Lung (tissue), 12 donors: ENCODE results near the gene MAST4. TPM values are rescaled to one million over a fixed set of nuclear protein-coding genes. Genes with fewer than 3 reads are reported as not detected.

ENCODE experiments used
- ATAC-seq: fragments of 200-7000 bp; cut with Tn5 transposase; one replicate; pipeline ENCODE4 v1.9.1; 2020; ENCODE audit warnings: moderate number of reproducible peaks; ENCODE audit not compliant: insufficient read depth, low FRiP score
- DNase-seq, 3 donors: peaks; one replicate each; pipeline ENCODE4 v3.0.0-alpha.2; 2013 to 2017
- H3K27ac ChIP-seq, 2 donors: one replicate each; pipeline ENCODE4 v1.5.1; 2013; ENCODE audit warnings: mild to moderate bottlenecking in 2 of 2, moderate library complexity in 2 of 2, control low read depth in 1 of 2, inconsistent platforms in 1 of 2, low read depth in 1 of 2, low read length in 1 of 2
- H3K27me3 ChIP-seq, 3 donors: one replicate each; pipeline ENCODE4 v1.5.1; 2013; ENCODE audit warnings: low read length in 2 of 3; ENCODE audit not compliant: control insufficient read depth in 3 of 3, insufficient read depth in 3 of 3
- H3K36me3 ChIP-seq, 4 donors: one replicate each; pipeline ENCODE4 v1.5.1; 2013; ENCODE audit warnings: low read length in 4 of 4, mild to moderate bottlenecking in 1 of 4, moderate library complexity in 1 of 4; ENCODE audit not compliant: control insufficient read depth in 4 of 4, insufficient read depth in 4 of 4
- H3K4me1 ChIP-seq, 5 donors: one replicate each; pipeline ENCODE4 v1.5.1; 2013; ENCODE audit warnings: low read length in 5 of 5, mild to moderate bottlenecking in 2 of 5, moderate library complexity in 1 of 5; ENCODE audit not compliant: control insufficient read depth in 5 of 5, insufficient read depth in 5 of 5
- H3K4me3 ChIP-seq: one replicate; pipeline ENCODE4 v1.5.1; 2013; ENCODE audit warnings: mild to moderate bottlenecking, control low read depth, moderate library complexity
- H3K9ac ChIP-seq, 2 donors: one replicate each; pipeline ENCODE4 v1.5.1; 2013; ENCODE audit warnings: low read length in 2 of 2, control low read depth in 1 of 2; ENCODE audit not compliant: insufficient read depth in 1 of 2
- H3K9me3 ChIP-seq, 4 donors: one replicate each; pipeline ENCODE4 v1.5.1; 2013; ENCODE audit warnings: low read length in 3 of 4, mild to moderate bottlenecking in 1 of 4, moderate library complexity in 1 of 4; ENCODE audit not compliant: control insufficient read depth in 4 of 4, insufficient read depth in 3 of 4
- CTCF ChIP-seq: IDR thresholded peaks from 2 replicates; pipeline ENCODE4 v1.5.1; 2012; ENCODE audit warnings: mild to moderate bottlenecking; ENCODE audit errors: control extremely low read depth, extremely low read depth
- WGBS, 2 donors: extraction: QIAGEN DNeasy Blood & Tissue Kit; methylation state at CpG; one replicate each; pipeline ENCODE4 v1.1.7; 2013; 5-methylcytosine and 5-hydroxymethylcytosine counted together
- polyA plus RNA-seq, 2 donors: library from polyadenylated mRNA; stranded (reverse); fragments of 200-250 nt; gene quantifications; one replicate each; pipeline ENCODE4 v1.2.1, GENCODE V29; 2013
- total RNA-seq, 2 donors: library from RNA; depleted of rRNA in 1 of 2; stranded (reverse); fragments of >200 nt in 1 of 2; gene quantifications; one replicate each; pipeline ENCODE4 v1.2.1, GENCODE V29; 2014 to 2021
- donor health status: control.
- donor health status: control.
- donor health status: Bipolar disorder and iron deficiency.
- donor health status: healthy.
- donor health status: DM: yes; HTN: yes; CAD: no.

The MAST4 gene
- total and polyA plus RNA-seq, 4 donors = 13.9 to 153 (median 46.2) TPM

- 86 to 87% methylated on average over 6 of the region's 6 CpGs for WGBS, 2 donors
- DNase-seq = no peak
- Histone ChIP-seq H3K4me1 (peaks cover 0 to 12% (median 0%) of the 10 kb centered on the region in 5 donors), H3K27ac (no peak overlapping the region), H3K36me3 (peaks cover 0 to 3% (median 0%) of the 10 kb centered on the region in 4 donors), H3K9me3 (no peaks in the 10 kb centered on the region), H3K9ac (no peak overlapping the region), H3K27me3 (no peaks in the 10 kb centered on the region), H3K4me3 (no peak overlapping the region)
- TF ChIP-seq CTCF = no peak
- ATAC-seq = no peak
Measured at GRCh38 chr5:66872736-66873331, 276.6 kb downstream of the MAST4 start.

DNA sequence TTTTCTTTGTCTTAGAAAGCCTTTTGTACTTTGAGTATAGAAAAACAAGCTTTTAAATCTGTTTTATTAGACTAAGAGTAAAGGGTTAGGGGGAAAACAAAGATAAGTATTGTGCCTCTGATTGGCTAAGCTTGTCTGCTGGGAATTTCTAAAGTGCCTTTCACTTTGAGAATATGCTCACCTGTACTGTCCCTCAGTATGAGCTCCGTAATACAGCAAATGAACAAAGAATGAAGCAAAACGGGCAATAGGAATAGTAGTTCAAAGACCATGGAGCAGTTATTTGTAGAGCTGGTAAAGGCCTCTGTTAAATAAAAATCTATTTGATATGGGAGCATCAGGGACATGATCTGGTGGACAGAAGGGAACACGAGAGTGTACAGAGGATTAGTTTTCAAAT, 277.8 kb downstream of the MAST4 start:
- no peak overlapping the region for H3K27ac ChIP-seq
- H3K27me3 ChIP-seq = no peaks in the 10 kb centered on the region
- no peak for TF ChIP-seq CTCF
- peaks cover 0 to 16% (median 0%) of the 10 kb centered on the region in 5 donors for H3K4me1 ChIP-seq
- DNase-seq (no peak), ATAC-seq (no peak)
- 81 to 85% methylated on average over 3 of the region's 3 CpGs for WGBS, 2 donors
- no peak overlapping the region for H3K9ac ChIP-seq
- peaks cover 0 to 6% (median 1%) of the 10 kb centered on the region in 4 donors for H3K36me3 ChIP-seq
- no peak overlapping the region for H3K4me3 ChIP-seq
- no peaks in the 10 kb centered on the region for H3K9me3 ChIP-seq

GRCh38 chr5:66875315-66875714, 279.1 kb downstream of the MAST4 start:
- DNase-seq = no peak
- no peak for TF ChIP-seq CTCF
- Histone ChIP-seq H3K36me3 (peaks cover 0 to 6% (median 1%) of the 10 kb centered on the region in 4 donors), H3K9ac (no peak overlapping the region), H3K9me3 (no peaks in the 10 kb centered on the region), H3K27me3 (no peaks in the 10 kb centered on the region), H3K27ac (no peak overlapping the region), H3K4me3 (no peak overlapping the region), H3K4me1 (peaks cover 0 to 16% (median 0%) of the 10 kb centered on the region in 5 donors)
- ATAC-seq = no peak

GRCh38 chr5:66876266-66876807, 280.1 kb downstream of the MAST4 start:
- peak overlapping the region; percentile 12 to 18 for H3K27ac ChIP-seq
- H3K27me3 ChIP-seq = no peaks in the 10 kb centered on the region
- no peak for TF ChIP-seq CTCF
- no peak for DNase-seq
- no peak overlapping the region for H3K9ac ChIP-seq
- H3K9me3 ChIP-seq = no peaks in the 10 kb centered on the region
- peaks cover 0 to 16% (median 7%) of the 10 kb centered on the region in 5 donors for H3K4me1 ChIP-seq
- no peak overlapping the region for H3K4me3 ChIP-seq
- H3K36me3 ChIP-seq = peaks cover 0 to 6% (median 1%) of the 10 kb centered on the region in 4 donors
- WGBS, 2 donors = 95 to 97% methylated on average over 6 of the region's 6 CpGs
- ATAC-seq = no peak
